Activated CD4-positive, alpha-beta T cell treated with anti-CD3 and anti-CD28 coated beads, Interleukin-2, amount 50 U/mL, for 16 hours (primary cell): ENCODE measurements around the gene OGDH.
"Not testable (repeated sequence)": the region's sequence is repeated elsewhere in the genome, so short reads cannot be mapped to it uniquely, and the experiment has no call there.

ENCODE experiments used
- DNase-seq: peaks from one replicate; pipeline ENCODE4 v3.0.0-alpha.2; 2020

The OGDH gene

DNA sequence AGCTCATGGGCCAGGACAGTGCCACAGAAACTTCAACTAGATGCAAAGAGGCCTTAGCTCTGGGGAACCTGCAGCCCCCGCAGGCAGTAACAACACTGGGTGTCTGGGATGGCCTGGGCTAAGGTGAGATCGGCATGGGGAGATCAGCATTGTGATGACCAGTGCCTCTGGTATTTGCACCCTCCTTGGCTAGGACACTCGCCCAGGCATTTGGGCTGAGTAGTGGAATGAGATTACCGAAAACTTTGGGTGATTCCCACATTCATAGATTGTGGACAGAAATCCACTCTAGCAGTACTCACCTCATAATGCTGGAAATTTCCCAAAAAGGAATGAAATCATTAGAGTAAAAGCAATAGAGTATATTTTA is 71.7 kb downstream of the OGDH start:
- no peak for DNase-seq

DNA sequence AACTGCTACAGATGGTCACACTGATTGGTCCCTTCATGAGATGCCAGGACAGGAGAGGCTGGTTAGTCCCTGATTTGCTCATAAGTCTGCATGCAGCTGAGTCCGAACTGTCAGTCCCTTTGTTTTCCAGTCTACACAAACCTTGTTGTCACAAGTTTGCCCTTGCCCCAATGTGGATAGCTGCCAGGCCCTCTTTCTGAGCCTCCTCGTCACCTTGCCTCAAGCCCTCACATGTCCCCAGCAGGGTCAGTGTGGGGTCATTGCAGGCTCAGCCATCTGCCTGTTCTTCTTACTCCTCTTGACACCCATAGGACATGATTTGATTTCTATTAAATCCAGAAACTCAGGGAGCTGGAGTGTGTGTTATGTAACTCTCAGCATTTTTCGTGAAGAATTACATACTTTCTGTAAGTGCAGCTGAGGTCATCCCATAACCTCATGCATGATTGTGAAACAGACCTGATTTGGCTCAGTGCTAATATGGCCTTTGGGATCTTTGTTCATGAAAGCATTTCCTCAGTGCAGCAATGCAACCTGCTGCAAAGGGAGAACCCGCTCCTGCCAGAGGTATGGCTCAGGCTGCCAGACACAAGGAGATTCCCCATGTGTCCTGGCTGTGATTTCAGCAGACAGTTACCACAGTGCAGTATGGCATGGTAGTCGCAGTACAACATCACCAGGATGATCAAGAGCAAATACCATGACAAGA is 72.2 kb downstream of the OGDH start:
- DNase-seq, result no peak

DNA sequence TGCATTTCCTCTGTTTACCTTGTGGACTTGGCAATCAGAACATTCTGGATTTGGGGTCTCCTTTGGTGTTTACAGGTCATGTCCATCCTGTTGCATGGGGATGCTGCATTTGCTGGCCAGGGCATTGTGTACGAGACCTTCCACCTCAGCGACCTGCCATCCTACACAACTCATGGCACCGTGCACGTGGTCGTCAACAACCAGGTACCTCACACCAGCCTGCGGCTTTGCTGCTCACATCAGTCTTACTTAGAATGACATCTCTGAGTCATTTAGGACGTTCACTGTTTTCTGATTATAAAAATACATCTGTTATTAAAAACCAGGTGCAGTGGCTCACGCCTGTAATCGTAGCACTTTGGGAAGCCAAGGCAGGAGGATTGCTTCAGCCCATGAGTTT is 75.2 kb downstream of the OGDH start:
- no peak for DNase-seq

DNA sequence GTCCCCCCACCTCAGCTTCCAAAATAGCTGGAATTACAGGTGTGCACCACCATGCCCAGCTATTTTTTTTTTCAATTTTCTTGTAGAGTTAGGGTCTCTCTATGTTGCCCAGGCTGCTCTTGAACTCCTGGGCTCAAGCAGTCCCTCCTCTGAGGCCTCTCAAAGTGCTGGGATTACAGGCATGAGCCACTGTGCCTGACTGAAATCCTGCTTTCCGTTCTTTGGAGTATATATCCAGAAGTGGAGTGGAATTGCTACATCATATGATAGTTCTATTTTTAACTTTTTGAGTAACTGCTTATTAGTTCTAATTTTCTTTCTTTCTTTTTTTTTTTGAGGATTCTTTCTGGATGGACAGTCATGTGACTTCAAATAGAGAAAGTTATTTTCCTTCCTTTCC is 79.3 kb downstream of the OGDH start:
- DNase-seq, result no peak

DNA sequence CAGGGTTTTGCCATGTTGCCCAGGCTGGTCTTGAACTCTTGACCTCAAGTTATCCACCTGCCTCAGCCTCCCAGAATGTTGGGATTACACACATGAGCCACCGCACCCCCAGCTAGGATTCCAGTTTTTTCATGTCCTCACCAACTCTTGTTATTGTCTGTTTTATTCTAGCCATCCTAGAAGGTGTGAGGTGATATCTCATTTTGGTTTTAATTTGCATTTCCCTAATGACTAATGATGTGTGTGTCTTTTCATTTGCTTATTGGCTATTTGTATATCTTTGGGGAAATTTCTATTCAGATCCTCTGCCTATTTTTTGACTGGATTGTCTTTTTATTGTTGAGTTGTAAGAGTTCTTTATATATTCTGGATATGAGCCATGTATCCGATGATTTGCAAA is 83.0 kb downstream of the OGDH start:
- no peak for DNase-seq

DNA sequence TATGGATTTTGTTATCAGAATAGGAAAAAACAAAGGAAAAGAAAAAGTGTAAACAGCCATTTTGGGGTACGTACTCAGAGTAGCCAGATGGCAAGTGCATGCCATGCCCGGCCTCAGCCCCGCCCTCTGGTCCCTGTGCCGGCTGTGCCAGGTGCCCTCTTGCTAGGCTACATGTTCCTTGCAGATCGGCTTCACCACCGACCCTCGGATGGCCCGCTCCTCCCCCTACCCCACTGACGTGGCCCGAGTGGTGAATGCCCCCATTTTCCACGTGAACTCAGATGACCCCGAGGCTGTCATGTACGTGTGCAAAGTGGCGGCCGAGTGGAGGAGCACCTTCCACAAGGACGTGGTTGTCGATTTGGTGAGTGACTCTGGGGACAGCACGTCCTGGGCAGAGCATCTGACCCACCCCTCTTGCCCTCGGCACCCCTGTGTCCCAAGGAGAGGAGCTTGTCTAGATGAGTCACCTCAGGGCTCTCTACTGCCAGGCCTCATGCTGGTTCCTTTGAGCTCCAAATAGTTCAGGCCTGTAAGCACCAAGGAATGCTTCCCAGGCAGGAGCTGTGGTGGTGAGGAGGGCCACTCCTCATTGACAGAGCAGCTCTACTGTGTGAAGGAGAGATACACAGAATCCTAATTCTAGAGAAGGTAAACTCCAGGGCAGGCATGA is 87.3 kb downstream of the OGDH start:
- DNase-seq, result no peak

DNA sequence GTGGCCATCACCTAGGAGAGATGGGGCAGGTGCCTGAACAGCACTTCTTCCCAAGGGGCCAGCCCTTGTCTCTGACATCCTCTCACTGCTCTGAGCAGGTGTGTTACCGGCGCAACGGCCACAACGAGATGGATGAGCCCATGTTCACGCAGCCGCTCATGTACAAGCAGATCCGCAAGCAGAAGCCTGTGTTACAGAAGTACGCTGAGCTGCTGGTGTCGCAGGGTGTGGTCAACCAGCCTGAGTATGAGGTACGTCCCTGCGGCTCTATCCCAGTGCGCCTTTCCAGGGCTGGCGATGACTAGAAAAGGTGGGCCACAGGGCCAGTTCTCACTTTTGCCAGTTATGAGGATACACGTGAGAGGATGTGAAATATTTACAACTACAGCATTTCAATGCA is 87.9 kb downstream of the OGDH start:
- DNase-seq, result no peak

DNA sequence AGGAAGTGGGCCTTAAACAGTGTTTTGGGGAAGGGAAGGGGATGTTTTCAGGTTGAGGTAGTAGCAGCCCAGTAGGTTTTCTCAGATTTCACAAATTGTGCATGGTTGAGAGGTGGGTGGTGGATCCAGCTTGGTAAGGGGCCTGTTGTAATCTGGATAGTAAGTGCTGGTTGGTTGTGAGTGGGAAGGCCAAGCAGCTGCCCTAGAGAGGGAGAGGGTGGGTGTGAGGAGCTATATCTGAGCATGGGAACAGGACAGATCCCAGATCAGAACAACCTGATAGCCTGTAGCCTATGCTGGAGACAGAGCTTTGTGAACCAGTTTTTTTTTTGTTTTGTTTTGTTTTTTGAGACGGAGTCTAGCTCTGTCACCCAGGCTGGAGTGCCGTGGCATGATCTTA is 88.3 kb downstream of the OGDH start:
- DNase-seq, result no peak

DNA sequence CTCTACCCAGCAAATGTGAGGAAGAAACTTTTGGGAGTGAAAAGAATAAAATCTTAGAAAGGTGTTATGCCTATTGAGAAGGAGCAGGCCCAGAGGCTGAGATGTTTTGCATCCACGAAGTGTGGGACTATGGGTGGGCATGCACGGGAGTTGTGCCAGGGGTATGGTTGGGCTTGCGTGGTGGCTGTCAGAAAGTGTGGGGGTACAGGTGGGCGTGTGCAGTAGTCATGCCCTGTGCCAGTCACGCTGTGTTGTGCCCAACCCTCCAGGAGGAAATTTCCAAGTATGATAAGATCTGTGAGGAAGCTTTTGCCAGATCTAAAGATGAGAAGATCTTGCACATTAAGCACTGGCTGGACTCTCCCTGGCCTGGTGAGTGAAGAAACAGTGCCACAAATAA is 89.3 kb downstream of the OGDH start:
- no peak for DNase-seq

DNA sequence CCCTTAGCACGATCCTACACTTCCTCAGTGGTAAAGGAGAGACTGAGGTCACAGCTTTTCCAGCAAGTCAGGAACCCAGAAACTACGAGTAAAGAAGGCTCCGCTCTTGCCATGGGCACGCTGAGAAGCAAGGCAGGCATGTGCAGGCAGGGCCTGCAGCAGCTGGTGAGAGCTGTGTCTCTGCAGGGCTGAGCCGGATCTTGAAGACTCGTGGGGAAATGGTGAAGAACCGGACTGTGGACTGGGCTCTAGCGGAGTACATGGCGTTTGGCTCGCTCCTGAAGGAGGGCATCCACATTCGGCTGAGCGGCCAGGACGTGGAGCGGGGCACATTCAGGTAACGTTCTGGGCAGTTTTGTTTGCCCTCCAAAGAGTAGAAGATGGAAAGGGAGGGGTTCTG is 90.3 kb downstream of the OGDH start:
- DNase-seq, result no peak

DNA sequence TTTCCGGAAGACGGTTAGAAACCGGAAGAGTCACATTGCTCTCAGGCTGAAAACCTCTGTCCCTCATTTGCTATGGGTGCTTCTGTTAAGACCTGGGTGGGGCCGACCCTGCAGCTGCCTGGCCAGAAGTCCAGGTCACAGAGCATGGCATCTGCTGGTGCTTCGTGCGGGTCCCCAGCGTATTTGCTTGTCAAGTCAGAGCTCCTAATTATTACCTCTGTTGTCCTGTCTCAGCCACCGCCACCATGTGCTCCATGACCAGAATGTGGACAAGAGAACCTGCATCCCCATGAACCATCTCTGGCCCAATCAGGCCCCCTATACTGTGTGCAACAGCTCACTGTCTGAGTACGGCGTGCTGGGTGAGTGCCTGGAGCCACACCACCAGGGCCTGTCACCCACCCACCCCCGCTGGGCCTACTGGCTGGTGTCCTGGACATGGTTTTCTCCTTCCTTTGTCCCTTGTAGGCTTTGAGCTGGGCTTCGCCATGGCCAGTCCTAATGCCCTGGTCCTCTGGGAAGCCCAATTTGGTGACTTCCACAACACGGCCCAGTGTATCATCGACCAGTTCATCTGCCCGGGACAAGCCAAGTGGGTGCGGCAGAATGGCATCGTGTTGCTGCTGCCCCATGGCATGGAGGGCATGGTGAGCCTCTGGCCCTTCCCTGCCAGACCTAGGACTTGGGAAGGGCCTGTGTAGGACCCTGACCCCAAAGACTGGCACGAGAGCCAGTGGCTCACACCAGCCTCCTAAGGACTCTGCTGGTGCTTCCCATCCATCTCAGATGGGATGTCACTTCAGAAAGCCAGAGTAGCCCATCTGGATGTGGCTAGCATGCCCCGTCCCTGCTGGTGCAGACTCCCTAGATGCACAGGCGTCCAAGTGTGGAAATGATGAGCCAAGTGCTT is 91.0 kb downstream of the OGDH start:
- DNase-seq, result no peak

DNA sequence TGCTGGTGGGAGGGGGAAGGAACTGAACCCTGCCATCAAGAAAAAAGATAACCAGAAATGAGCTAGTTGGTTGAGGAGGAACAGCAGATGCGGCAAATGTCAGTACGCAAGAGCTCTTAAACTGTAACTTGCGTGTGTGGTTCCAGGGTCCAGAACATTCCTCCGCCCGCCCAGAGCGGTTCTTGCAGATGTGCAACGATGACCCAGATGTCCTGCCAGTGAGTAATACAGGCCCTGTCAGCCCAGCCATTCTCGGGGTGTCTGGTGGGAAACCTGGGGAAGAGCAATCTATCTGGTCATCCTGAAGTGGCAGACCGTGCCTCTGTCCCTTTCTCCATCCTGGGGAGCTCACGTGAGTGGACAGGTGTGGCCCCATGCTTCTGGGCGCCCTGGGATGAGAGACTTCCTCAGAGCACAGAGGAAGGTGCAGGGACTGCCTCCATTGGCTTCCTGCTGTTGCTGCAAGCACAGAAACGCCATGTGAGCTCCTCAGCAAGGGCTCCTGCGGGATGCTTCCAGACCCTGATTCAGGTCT is 91.7 kb downstream of the OGDH start:
- DNase-seq, result no peak

DNA sequence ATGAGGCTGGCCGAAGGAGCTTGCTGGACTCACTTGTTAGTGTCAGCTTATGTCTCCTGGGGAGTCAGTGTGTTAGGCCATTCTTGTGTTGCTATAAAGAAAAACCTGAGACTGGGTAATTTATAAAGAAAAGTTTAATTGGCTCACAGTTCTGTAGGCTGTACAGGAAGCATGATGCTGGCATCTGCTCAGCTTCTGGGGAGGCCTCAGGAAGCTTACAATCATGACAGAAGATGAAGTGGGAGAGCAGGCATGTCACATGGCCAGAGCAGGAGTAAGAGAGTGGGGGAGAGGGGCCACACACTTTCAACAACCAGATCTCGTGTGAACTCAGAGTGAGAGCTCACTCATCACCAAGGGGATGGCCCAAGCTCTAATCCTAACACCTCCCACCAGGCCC is 93.2 kb downstream of the OGDH start:
- not testable (repeated sequence) for DNase-seq

DNA sequence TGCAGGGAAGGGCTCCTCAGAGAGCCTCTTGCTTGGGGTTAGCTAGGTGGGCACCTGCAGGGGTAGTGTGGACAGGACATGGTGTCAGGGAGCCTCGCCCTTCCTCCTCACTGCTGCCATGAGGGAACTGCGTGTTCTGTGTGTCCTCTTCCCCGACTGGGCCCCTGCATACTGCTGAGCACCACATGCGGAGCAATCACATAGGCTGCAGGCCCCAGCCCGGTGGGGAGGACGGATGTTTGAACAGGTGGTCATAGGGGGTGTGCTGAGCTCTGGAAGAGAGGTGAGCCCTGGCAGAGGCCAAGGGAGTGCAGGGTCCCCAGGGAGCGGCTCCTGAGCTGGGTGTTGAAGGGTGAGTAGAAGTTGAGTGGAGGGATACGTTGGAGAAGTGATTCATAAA is 93.9 kb downstream of the OGDH start:
- DNase-seq, result no peak

DNA sequence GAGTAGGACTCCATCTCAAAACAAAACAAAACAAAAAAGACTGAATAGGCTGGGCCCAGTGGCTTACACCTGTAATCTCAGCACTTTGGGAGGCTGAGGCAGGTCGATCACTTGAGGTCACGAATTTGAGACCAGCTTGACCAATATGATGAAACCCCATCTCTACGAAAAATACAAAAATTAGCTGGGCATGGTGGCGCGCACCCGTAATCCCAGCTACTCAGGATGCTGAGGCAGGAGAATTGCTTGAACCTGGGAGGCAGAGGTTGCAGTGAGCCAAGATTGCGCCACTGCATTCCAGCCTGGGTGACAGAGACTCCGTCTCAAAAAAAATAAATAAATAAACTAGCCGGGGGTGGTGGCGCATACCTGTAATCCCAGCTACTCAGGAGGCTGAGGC is 97.0 kb downstream of the OGDH start:
- not testable (repeated sequence) for DNase-seq

DNA sequence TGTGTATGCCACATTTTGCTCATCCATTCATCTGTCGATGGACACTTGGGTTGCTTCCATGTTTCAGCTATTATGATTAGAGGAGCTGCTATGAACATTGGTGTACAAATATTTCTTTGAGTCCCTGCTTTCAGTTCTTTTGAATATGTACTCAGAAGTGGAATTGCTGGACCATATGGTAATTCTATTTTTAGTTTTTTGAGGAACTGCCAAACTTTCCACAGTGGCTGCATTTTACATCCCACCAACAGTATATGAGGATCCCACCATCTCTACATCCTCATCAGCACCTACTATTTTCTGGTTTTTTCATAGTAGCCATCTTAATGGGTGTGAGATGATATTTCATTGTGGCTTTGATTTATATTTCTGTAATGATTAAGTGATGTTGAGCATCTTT is 97.5 kb downstream of the OGDH start:
- DNase-seq, result no peak

DNA sequence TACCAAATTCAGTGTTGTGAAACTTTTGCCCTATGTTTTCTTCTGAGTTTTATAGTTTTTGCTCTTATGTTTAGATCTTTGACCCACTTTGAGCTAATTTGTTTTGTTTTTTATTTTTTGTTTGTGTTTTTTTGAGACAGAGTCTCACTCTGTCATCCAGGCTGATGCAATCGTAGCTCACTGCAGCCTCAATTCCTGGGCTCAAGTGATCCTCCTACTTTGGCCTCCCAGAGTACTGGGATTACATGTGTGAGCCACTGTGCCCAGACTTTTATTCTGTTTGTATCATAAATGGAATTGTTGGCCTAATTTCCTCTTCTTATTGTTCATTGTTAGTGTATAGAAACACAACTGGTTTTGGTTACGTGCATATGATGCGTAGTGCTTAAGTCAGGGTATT is 99.0 kb downstream of the OGDH start:
- DNase-seq, result no peak

DNA sequence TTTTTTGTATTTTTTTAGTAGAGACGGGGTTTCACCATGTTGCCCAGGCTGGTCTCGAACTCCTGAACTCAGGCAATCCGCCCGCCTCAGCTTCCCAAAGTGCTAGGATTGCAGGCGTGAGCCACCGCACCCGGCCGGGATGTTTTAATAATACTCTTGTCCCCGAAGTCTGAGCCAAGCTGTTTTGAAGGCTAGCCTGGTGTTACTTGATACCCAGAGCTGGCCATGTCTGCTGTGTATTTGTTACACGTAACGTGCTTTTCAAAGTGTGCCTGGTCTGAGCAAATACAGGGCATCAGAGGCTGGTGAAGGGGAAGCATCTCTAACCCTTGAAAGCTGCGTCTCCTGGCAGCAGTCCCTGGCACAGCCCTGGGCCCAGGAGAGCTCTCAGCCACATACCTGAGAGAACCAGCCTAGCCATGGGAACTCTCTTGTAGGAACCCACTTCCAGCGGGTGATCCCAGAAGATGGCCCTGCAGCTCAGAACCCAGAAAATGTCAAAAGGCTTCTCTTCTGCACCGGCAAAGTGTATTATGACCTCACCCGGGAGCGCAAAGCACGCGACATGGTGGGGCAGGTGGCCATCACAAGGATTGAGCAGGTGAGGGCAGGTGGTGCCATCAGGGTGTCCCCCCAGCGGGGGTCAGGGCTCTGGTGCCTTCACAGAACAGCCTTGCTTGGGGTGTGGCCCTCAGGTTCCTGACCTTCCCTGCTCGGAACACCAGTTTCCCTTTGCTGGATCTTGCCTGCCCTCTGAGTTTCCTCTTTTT is 100.5 kb downstream of the OGDH start:
- DNase-seq, result no peak

DNA sequence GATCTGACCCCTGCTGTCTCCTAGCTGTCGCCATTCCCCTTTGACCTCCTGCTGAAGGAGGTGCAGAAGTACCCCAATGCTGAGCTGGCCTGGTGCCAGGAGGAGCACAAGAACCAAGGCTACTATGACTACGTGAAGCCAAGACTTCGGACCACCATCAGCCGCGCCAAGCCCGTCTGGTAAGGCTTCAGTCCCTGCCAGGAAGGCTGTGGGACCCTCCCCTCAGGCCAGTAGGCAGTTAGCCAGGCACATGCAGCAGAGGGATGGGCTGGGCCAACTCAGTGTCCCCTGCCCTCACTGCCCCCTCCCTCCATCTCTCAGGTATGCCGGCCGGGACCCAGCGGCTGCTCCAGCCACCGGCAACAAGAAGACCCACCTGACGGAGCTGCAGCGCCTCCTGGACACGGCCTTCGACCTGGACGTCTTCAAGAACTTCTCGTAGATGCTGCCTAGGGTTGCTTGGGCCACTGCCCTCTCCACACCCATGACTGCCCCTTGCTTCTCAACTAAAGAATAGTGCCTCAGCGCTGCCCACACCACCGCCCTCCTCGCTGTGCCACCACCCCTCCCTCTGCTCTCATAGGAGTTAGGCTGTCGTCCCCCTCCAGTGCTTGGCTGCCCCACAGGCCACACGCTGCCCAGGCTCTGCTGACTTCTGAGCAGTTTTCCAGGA is 101.3 kb downstream of the OGDH start:
- DNase-seq, result no peak

DNA sequence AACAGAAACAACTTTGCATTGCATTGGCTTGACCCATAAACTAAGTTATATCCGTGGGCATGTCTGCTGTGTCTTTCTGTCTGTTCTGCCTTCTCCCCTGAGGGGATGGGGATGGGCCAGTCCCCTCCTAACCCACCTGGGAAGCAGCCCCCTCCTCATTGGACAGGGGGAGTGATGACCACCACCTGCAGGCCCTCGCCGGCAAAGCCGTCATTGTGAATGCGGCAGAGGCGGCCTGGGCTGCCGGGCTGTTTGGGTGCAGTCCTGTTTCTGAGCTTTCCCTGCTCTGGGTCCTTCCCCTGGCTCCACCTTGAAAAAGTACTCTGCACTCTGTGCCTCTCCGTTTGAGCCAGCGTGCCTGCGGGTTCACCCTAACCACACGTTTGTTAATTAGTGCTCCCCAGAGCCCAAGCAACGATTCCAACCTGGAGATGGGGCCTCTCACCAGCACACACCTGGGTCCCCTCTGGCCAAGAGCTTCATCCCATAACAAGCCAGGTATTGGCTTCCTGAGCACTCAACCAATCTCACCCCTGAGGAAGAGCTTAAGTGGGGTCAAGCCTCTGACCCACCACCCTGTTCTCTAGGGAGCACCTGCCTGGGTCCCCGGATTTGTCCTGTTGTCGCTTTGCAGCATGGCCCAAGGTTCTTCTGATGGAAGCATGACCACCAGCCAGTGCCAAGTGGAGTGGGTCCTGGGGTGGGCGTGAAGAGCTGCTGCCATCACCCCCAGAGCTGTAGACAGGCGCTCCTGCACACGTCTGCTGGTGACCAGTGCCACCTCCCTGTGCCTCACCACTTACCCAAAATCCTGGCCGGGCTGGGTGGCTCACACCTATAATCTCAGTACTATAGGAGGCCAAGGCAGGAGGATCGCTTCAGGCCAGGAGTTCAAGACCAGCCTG is 102.8 kb downstream of the OGDH start:
- no peak for DNase-seq

DNA sequence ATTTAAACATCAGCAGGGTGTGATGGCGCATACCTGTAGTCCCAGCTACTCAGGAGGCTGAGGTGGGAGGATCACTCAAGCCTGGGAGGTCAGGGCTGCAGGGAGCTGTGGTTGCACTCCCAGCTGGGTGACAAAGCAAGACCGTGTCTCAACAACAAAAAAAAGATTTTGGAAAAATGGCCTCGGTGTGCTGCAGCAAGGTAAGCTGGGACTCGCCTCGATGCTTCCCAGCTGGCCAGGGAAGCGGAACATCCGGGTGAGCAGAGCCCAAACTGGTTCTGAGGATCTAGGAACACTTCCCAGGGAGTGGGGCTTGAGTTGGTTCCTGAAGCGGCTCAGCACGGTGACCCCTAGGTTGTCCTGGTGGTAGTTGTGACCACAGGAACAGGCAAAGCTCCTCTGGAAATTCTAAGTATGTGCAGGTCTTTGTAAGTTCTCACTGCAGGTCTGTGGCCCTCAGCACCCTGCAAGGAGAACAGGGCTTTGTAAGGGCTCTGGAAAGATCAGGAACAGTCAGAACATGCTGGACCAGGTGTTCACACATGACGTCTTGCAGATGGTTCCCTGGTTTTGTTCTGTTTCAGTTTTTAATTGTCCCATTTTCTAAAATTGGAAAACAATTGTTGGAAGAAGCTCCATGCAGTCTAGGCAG is 103.6 kb downstream of the OGDH start:
- no peak for DNase-seq
